Thoracic aorta (tissue), 2 donors: Measurements from ENCODE around the gene PCDHGA6. TPM values are rescaled to one million over a fixed set of nuclear protein-coding genes. Genes with fewer than 3 reads are reported as not detected.
"Not testable (repeated sequence)": the region's sequence is repeated elsewhere in the genome, so short reads cannot be mapped to it uniquely, and the experiment has no call there.

Experiments
- ATAC-seq: fragments of 150-250 bp; one replicate; pipeline ENCODE4 v1.8.0; 2017; ENCODE audit warnings: low read depth; ENCODE audit not compliant: insufficient number of reproducible peaks, low FRiP score
- DNase-seq: peaks from one replicate; pipeline ENCODE4 v3.0.0-alpha.2; 2020; ENCODE audit warnings: low spot score
- H3K27ac ChIP-seq, 2 donors: fragments of 200-600 bp; sonication (generic); 1 replicate in 1 of 2; 2 replicates in 1 of 2; pipeline ENCODE4 v1.5.1; 2016; ENCODE audit warnings: mild to moderate bottlenecking in 2 of 2, moderate library complexity in 2 of 2
- H3K27me3 ChIP-seq: fragments of 200-600 bp; sonication (generic); replicated peaks from 2 replicates; pipeline ENCODE4 v1.6.0; 2016; ENCODE audit warnings: mild to moderate bottlenecking; ENCODE audit not compliant: insufficient read depth
- H3K36me3 ChIP-seq: fragments of 200-600 bp; sonication (generic); one replicate; pipeline ENCODE4 v1.5.1; 2016
- H3K4me1 ChIP-seq, 2 donors: fragments of 200-600 bp; sonication (generic); 1 replicate in 1 of 2; 2 replicates in 1 of 2; pipeline versions ENCODE4 v1.5.1 to v1.6.0; 2016; ENCODE audit warnings: low read depth in 2 of 2, mild to moderate bottlenecking in 1 of 2; ENCODE audit not compliant: control insufficient read depth in 1 of 2
- H3K4me3 ChIP-seq: fragments of 200-600 bp; sonication (generic); 2 replicates; pipeline ENCODE4 v1.5.1; 2016; ENCODE audit warnings: mild to moderate bottlenecking
- H3K9me3 ChIP-seq: fragments of 200-600 bp; sonication (generic); 2 replicates; pipeline ENCODE4 v1.5.1; 2016
- total RNA-seq, 2 donors: library from RNA; depleted of rRNA; stranded (reverse); fragments of >200 nt; gene quantifications; one replicate each; pipeline versions ENCODE4 v1.1.0 to v1.2.3, GENCODE V29; 2016
- TF ChIP-seq, protein P1 (sequence below): fragments of 200-600 bp; sonication (generic); IDR thresholded peaks from one replicate; pipeline ENCODE4 v1.5.1; 2019; ENCODE audit warnings: antibody characterized with exemption

The PCDHGA6 gene
- total RNA-seq, 2 donors from 2014 or later, result 12.0 to 13.1 TPM

DNA sequence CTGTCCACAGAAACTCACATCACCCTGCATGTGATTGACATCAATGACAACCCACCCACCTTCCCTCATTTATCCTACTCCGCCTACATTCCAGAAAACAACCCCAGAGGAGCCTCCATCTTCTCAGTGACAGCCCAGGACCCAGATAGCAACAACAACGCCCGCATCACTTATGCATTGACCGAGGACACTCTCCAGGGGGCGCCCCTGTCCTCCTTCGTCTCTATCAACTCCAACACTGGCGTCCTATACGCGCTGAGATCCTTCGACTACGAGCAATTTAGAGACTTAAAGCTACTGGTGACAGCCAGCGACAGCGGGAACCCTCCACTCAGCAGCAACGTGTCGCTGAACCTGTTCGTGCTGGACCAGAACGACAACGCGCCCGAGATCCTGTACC is 28.4 kb upstream of the PCDHGA6 start:
- Histone ChIP-seq H3K9me3 (peaks cover 89% of the 10 kb centered on the region), H3K27me3 (no peaks in the 10 kb centered on the region), H3K36me3 (no peaks in the 10 kb centered on the region), H3K27ac (no peak overlapping the region), H3K4me3 (peak overlapping the region; percentile 19), H3K4me1 (no peaks in the 10 kb centered on the region)
- DNase-seq (no peak), ATAC-seq (no peak)
- TF ChIP-seq, protein P1, sequence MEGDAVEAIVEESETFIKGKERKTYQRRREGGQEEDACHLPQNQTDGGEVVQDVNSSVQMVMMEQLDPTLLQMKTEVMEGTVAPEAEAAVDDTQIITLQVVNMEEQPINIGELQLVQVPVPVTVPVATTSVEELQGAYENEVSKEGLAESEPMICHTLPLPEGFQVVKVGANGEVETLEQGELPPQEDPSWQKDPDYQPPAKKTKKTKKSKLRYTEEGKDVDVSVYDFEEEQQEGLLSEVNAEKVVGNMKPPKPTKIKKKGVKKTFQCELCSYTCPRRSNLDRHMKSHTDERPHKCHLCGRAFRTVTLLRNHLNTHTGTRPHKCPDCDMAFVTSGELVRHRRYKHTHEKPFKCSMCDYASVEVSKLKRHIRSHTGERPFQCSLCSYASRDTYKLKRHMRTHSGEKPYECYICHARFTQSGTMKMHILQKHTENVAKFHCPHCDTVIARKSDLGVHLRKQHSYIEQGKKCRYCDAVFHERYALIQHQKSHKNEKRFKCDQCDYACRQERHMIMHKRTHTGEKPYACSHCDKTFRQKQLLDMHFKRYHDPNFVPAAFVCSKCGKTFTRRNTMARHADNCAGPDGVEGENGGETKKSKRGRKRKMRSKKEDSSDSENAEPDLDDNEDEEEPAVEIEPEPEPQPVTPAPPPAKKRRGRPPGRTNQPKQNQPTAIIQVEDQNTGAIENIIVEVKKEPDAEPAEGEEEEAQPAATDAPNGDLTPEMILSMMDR, result no peak

DNA sequence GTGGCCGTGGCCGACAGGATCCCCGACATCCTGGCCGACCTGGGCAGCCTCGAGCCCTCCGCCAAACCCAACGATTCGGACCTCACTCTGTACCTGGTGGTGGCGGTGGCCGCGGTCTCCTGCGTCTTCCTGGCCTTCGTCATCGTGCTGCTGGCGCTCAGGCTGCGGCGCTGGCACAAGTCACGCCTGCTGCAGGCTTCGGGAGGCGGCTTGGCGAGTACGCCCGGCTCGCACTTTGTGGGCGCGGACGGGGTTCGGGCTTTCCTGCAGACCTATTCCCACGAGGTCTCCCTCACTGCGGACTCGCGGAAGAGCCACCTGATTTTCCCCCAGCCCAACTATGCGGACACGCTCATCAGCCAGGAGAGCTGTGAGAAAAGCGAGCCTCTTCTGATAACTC is 27.7 kb upstream of the PCDHGA6 start:
- DNase-seq, H3K4me1 ChIP-seq, H3K4me3 ChIP-seq, H3K36me3 ChIP-seq, H3K27me3 ChIP-seq, ATAC-seq, H3K27ac ChIP-seq: not testable (repeated sequence)
- peaks cover 89% of the 10 kb centered on the region for H3K9me3 ChIP-seq

DNA sequence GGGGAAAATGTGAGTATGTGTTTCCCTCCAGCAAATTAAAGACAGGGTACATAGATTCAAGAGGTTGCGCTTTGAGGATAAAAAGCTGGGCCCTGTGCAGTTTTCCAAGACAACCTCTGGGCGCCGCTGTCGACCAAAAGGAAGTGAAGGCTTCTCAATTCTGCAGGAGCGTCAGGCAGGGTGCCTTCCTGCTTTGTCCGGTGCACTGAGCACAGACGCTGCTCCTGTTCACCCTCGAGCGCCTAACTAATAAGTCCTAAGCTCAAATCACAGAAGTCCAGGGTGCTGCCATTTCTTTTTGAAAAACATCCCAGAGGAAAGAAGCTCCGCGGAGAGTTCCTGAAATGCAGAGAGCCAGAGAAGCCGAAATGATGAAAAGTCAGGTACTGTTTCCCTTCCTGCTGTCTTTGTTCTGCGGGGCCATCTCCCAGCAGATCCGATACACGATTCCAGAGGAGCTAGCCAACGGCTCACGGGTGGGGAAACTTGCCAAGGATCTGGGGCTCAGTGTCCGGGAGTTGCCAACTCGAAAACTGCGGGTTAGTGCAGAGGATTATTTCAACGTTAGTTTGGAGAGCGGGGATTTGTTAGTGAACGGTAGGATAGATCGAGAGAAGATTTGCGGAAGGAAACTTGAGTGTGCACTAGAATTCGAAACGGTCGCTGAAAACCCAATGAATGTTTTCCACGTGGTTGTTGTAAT is 23.6 kb upstream of the PCDHGA6 start, which contains the start of gene PCDHGB1:
TSS of gene PCDHGB1 (plus strand) at position 183 of the 703 bp plus-strand sequence. CDS start at position 345, 162 bp downstream.
- no peak for ATAC-seq
- no peak for DNase-seq
- TF ChIP-seq, protein P1, result no peak
- Histone ChIP-seq H3K27ac (no peak within 1 kb of the TSS), H3K36me3 (no peaks in the 10 kb centered on the region), H3K27me3 (no peaks in the 10 kb centered on the region), H3K9me3 (peaks cover 79% of the 10 kb centered on the region), H3K4me1 (no peaks in the 10 kb centered on the region), H3K4me3 (peak within 1 kb of the TSS; percentile 55)

DNA sequence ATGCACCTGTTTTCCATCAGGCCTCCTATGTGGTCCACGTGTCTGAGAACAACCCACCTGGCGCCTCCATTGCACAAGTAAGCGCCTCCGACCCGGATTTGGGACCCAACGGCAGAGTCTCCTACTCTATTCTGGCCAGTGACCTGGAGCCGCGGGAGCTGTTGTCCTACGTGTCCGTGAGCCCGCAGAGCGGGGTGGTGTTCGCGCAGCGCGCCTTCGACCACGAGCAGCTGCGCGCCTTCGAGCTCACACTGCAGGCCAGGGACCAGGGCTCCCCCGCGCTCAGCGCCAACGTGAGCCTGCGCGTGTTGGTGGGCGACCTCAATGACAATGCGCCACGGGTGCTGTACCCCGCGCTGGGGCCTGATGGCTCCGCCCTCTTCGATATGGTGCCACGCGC is 22.1 kb upstream of the PCDHGA6 start:
- no peaks in the 10 kb centered on the region for H3K36me3 ChIP-seq
- TF ChIP-seq, protein P1, result no peak
- no peak overlapping the region for H3K27ac ChIP-seq
- H3K27me3 ChIP-seq, result no peaks in the 10 kb centered on the region
- ATAC-seq (no peak), DNase-seq (no peak)
- H3K4me3 ChIP-seq, result no peak overlapping the region
- peaks cover 84% of the 10 kb centered on the region for H3K9me3 ChIP-seq
- H3K4me1 ChIP-seq, result no peaks in the 10 kb centered on the region

DNA sequence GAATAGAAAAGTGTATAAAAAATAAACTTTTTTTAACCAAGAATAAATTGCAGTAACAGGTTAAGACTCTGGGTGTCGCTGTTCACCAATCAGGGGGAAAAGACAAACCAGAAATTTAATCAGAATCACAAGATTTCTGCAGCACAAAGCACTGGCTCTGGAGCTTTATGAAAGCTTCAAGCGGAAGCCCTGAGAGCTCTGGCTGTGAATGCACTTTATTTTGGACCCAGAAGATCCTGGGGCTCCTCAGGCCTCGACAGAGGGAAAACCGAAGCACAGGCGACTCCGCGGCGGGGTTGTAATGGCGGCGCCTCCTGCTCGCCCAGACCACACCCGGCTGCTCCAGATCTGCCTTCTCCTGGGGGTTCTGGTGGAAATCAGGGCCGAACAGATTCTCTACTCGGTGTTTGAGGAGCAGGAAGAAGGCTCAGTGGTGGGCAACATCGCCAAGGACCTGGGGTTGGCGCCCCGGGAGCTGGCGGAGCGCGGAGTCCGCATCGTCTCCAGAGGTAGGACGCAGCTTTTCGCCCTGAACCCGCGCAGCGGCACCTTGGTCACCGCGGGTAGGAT is 18.7 kb upstream of the PCDHGA6 start, which contains the start of gene PCDHGA4:
TSS of gene PCDHGA4 (plus strand) at position 122 of the 570 bp plus-strand sequence. CDS start at position 209, 87 bp downstream.
- H3K27ac ChIP-seq, result no peak within 1 kb of the TSS
- no peaks in the 10 kb centered on the region for H3K36me3 ChIP-seq
- peak within 1 kb of the TSS; percentile 59 for H3K4me3 ChIP-seq
- H3K9me3 ChIP-seq, result peaks cover 85% of the 10 kb centered on the region
- no peak for DNase-seq
- no peaks in the 10 kb centered on the region for H3K27me3 ChIP-seq
- ATAC-seq, result no peak
- TF ChIP-seq, protein P1, result peak; percentile 23
- H3K4me1 ChIP-seq, result no peaks in the 10 kb centered on the region
